Stimulated activated CD8-positive, alpha-beta memory T cell treated with anti-CD3 and anti-CD28 coated beads, Interleukin-7, amount 100 ng/mL, for 1 hour (primary cell): ENCODE results near the gene FGF7.
"Not testable (repeated sequence)": the region's sequence is repeated elsewhere in the genome, so short reads cannot be mapped to it uniquely, and the experiment has no call there.

Experiments
- DNase-seq, 2 donors: peaks; one replicate each; pipeline ENCODE4 v3.0.0-alpha.2; 2020; ENCODE audit warnings: low read depth in 2 of 2

The FGF7 gene

DNA sequence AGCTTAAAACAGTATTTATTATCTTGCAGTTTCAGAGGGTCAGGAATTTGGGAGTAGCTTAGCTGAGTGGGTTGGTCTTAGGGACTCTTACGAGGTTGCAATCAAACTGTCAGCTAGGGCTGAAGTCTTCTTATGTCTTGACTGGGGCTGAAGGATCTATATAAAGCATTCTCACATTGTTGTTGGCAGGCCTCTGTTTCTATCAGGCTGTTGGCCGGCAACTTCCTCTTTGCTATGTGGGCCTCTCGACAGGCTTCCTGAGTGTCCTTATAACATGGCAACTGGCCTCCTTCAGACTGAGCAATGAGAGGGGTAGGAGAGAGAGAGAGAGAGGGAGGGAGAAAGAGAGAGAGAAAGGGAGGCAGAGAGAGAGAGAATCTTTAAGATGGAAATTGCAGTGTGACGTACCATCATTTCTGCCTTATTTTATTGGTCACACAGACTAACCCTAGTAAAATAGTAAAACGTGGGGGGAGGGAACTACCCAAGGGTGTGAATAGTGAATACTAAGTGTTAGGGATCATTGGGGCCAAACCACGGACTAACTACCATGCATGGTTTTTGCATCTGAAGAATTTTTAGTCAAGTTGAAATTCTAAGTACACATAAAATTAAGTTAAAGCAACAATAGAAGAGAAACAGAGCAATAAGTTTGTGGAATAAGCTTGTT is 16.1 kb downstream of the FGF7 start:
- DNase-seq: no peak

DNA sequence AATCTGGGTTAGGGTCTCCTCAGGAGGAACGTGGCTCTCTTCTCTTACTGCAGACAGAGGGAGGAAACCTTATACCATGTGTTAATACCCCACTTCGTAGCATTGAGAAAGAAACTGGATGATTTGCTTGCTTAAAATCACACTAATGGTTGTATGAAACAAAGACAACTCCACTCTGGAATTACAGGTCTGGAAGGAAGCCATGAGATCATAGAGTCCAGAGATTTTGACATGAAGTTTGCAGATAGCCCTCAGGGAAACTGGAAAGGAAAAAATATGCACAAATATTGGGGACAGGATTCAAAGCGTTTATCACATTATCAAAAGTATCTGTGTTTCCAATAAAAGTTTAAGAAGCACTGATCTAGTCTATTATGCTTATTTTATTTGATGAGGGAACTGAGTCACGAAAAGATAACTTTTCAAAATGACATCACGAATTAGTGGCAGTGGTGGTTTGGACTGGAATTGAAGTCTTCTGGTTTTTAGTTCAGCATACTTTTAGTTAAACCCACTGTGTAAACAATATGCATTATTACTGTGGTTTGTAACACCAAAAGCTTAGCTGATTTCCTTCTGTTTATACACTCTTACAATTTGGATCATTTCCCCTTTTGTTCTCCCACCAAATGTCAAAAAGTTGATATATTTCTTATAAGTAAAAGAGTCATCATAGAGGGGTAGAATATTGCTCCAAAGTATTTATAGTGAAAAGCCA is 16.8 kb downstream of the FGF7 start:
- DNase-seq: no peak

GRCh38 chr15:49441356-49441755 is 18.3 kb downstream of the FGF7 start:
- no peak for DNase-seq

DNA sequence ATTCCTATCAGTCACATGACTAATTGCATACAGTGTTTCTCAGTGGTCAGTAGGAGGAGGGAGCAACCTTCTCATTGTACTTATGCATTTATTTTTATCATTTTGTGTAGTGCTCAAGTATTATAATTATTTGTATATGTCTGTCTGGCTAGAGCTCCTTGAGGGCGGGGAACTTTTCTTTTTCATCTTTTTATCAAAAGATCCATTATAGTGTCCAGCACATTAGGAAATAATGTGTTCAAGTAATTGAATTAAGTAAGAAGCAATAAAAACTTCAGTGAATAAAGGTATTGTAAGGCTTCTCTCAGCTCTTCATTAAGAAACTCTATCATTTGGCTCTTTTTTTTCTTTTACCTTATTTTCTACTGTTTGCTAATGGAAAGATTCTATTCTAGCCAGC is 18.8 kb downstream of the FGF7 start:
- no peak for DNase-seq

DNA sequence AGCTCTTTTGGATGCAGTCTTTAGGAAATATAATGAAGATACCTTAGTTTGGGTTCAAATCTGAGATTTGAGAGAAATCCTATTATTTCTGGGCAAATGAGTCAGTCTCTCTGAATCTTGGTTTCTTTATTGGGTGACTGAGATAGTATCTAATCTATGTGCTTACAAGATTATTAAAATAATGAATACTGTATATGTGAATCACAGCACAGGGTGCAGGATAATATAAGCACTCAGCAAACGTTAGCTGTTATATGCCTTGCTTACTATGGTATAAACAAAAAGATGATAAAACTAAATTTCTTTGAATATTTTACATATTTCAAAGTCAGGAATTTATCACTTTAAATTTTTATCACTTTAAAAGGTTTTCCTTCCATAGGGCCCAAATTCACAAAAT is 29.6 kb downstream of the FGF7 start:
- DNase-seq: no peak

DNA sequence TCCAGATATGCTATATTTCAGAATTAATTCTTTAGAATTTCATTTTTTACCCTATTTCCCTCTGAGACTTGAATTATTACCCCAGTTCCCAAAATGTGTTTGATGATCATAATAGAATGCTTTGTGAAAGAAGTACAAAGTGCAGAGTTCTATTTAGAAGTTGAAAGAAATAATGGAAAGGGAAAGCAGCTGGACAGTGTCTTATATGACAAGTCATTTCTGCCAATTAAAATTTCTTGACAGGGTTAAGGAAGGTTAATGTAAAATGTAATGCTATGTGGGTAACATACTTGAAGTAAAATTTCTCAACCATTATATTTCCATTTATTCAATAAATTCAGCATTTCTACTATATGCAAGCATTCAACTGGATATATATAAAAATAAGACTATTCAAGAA is 33.1 kb downstream of the FGF7 start:
- no peak for DNase-seq

- no peak for DNase-seq
Measured at GRCh38 chr15:49458145-49458544, 35.1 kb downstream of the FGF7 start.

- no peak for DNase-seq
Measured at GRCh38 chr15:49460411-49460941, 37.4 kb downstream of the FGF7 start.

- no peak for DNase-seq
Measured at GRCh38 chr15:49462232-49462844, 39.3 kb downstream of the FGF7 start.

DNA sequence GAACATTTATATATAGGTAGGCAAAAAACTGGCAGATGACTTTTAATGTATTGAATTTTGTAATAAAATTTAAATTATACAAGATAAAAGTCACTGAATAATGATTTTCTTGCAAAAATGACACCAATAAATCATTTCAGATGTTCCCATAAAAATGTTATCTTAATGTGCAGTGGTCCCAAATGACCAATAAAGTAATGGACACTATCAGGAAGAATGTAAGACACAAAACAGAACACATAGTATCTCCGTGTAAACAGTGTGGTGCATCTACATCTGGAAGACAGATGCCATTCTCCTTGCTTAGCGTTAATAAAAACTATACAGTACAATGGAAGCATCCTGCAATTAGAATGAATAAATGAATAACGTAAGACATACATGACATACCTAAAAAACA is 41.5 kb downstream of the FGF7 start:
- no peak for DNase-seq

GRCh38 chr15:49466119-49466518 is 43.1 kb downstream of the FGF7 start:
- no peak for DNase-seq

DNA sequence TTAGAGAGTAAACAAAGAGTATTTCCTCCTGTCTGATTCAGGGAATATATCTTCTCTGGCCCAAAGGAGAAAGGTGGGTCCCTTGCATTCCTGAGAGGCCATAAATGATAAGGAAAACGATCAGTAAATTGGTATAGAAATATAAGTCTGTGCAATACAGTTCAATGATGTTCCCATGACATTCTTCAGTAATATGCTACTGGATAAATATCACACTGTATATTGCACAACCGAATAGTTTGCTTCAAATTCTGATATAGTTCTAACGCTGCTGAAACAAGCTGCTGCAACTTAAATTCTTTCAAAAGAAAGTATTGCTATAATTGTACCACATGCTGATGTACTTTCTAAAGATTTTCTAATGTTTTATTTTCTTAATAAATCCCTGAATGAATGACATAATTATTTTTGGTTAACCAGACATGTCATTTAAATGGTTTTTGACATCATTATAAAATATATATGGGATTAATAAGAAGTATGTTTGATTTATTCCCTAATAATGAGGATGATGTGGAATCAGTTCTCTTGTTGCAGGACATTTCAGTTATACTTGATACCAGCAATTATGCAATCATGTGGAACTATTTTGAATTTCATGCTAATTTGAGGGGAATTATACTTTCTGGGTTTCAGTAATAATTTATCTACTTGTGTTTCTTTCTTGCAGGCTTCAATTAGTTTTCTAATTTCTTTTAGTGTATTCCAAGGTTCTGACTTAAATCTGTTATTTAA is 44.9 kb downstream of the FGF7 start:
- no peak for DNase-seq

DNA sequence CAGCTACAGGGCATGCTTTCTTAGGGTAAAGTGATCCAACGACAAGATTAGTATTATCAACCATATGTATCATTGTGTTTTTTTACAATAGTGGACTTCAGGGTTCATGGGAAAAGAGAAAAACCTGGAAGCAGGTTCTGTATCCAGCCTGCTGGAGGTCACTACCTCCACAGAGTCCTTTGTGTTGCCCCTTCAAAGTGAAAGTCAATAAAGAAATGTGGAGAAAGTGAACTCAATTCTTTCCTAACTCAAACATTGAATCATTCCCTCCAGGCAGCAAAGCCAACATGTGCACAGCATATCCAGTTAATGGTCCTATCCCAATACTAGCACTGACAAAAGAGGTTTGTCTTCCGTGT is 45.4 kb downstream of the FGF7 start:
- DNase-seq: no peak

DNA sequence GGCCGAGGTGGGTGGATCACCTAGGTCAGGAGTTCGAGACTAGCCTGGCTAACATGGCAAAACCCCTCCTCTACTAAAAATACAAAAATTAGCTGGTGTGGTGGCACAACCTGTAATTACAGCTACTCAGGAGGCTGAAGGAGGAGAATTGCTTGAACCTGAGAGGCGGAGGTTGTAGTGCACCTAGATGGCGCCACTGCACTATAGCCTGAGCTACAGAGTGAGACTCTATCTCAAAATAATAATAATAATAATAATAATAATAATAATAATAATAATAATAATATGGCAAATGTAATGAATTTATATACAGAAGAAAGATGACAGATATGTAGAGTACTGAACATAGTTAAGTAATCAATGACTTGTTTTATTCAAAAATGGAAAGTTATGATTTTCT is 48.2 kb downstream of the FGF7 start:
- not testable (repeated sequence) for DNase-seq

DNA sequence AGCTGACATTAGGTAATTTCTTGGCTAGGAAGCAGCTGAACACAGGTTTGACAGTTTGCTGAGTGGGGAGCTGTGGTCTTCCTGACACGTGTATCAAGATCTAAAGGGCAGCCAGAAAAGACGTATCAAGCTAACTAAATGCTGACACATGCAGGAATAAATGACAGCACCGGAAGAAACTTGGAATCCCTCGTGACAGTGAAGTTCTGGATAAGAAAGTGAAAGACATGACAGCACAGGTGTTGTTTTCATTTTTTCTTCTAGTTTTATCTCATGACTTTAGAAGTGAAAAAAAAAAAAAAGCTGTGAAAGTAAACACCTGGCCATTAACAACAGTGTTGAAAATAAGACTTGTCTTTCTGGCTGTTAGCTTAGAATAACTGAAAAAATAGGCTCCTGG is 48.7 kb downstream of the FGF7 start:
- no peak for DNase-seq

DNA sequence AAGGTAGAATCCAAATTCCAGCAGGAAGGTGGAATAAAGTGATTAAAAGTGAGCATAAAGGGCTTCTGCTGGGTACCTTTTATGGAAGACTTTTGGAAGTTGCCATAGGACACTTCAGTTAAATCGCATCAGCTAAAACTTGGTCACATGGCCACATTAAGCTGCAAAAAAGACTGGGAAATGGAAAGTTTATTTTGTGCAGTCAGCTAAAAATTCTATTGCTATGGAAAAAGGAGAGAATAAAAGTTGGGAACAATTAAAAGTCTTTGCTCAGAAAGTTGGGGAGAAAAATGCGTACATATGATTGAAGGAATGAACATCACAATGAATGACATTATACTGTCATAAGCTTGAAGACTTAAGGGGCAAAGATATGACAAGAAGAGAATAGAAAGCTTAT is 49.3 kb downstream of the FGF7 start:
- no peak for DNase-seq

- no peak for DNase-seq
Measured at GRCh38 chr15:49473031-49473430, 50.0 kb downstream of the FGF7 start.

DNA sequence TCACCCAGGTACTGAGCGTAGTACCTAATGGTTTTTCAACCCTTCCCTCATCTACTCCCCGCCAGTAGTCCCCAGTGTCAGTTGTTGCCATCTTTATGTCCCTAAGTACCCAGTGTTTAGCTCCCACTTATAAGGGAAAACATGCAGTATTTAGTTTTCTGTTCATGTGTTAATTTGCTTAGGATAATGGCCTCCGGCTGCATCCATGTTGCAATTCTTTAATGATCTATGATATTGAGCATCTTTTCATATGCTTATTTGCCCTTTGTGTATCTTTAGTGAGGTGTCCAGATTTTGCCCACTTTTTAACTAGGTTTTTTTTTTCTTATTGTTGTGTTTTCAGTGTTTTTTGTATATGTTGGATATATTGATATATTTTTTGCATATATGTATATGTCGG is 55.0 kb downstream of the FGF7 start:
- DNase-seq: not testable (repeated sequence)

GRCh38 chr15:49478982-49479381 is 55.9 kb downstream of the FGF7 start:
- DNase-seq: not testable (repeated sequence)

- DNase-seq: not testable (repeated sequence)
Measured at GRCh38 chr15:49485401-49485800, 62.4 kb downstream of the FGF7 start.

- no peak for DNase-seq
Measured at GRCh38 chr15:49490966-49491365, 67.9 kb downstream of the FGF7 start.

DNA sequence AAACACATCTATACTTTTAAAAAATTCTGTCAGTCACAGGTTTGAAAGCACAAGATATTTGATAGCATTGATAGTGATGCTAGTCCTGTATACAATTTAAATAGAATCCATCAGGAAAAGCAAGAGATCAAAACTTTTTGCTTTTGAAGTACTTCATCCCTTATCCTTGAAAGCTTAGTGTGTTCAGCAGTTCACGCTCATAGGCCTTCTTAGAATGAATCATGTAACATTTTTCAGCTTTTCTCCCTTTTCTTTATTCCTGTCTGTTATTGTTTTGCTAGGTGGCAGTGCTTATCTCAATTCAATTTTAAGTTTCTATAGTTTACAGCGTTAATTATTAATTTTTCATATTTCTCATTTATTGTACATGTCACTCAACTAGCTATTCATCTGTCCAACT is 69.1 kb downstream of the FGF7 start:
- no peak for DNase-seq
